Kidney capillary endothelial cell (primary cell): ENCODE measurements around the gene INHA.
A peak's percentile ranks its signal among the peaks of the same experiment; 100 is the strongest.

ENCODE experiments used
- DNase-seq: peaks from one replicate; pipeline ENCODE4 v3.0.0-alpha.2; 2018; ENCODE audit warnings: low spot score

Gene INHA

DNA sequence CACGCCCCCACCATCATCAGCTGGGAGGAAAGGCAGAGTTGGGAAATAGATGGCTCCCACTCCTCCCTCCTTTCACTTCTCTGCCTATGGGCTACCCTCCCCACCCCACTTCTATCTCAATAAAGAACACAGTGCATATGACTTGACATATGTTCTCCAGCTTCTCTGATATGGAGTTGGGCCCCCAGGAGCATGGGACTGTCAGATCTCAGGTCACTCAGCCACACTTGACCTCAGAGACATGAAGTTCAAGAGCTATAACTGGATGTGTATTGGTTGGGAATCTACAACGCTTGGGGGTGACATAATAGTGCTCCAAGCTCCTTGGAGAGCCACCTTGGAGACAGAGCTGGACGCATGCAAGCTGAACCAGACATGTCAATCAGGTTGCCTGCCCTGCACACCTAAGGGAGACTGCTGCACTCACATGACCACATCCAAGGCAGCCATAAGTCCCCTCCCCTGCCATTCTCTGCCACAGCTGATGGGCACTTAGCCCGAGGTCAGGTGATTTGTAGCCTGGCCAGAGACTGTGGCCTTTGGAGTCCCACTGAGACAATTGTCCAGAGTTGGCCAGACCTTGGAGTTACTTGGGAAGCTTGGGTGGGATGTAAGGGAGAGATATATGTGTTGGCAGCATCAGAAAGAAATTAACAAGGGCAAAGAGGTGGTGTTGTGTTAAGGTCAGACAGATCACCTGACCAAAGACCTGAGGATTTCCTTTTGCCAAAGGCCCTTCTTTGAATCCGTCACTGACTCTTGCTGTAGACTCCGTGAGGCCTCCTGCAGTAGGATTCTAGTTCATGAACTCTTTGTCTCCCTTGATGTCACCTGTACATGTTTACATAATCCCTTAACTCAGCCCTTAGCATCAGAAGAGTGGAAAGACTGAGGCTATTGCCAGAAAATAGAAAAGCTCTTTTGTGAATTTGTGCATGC, 3.7 kb downstream of the INHA start:
- DNase-seq, result no peak

DNA sequence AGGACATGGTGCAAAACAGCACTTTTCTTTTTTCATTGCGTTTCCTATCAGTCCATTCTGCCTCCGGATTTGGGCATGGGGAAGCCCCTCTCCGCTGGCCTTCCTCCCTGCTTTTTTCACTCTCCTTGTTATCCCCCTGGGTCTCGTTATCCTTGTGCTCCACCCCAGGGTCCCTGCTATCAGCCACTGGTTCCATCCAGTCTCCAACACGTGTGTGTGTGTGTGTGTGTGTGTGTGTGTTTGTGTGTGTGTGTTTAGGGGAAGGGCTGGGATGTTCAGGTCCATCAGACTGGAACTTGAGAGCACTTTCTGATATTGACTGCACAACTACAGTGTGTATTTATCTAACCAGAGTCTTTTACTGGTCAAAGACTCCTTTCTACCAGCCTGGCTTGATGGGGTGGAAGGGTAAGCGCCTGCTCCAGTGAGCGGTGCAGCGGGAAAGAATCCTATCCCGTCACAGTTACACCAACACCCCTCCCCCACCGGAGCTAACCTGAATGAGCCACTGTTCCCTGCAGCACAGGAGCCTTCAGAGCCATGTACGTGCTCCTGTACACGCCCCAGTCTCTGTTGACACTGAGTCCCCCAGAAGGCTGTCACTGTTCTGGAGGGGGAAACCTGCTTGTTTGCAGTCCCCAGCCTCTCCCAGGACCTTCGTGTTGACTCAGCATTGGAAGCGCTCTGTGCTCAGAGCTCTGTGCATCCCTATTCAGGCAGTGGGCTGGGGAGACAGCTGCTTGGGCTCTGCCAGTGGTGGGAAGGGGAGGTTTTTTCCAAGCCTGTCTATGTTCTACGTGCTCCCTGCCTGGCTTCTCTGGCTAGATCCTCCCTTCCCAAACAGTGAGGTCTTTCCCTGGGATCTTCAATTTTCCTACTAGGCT, 4.6 kb downstream of the INHA start:
- DNase-seq, result no peak

DNA sequence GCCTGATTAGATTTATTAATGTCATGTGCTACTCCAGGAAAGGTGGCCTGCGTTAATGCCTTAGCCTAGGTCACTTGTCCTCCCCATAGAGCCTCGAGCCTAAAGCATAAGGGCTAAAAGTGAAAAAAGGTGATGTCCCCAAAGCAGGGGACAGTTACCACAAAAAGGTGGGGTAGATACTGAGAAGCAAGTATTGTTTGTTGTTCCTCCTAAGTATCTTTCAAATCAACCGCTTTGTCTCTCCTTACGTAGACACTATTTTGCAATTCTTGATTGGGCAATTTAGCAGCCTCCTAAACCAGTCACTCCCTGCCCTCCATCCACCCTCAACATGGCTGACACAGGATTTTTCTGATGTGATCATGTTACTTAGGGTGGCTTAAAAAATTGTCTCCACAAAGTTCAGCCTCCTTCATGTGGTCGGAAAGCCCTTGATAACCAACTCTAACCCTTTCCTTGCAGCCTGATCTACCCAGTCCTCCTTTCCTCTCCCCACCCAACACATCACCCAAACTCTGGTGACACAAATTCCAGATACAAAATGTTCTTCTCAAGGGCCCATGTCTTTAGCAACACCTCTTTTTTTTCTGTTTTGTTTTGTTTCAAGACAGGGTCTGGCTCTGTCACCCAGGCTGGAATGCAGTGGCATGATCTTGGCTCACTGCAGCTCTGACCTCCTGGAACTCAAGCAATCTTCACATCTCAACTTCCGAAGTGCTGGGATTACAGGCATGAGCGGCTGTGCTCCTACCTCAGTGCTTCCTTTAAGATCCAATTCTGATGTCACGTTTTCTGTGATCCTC, 6.9 kb downstream of the INHA start:
- DNase-seq, result no peak

DNA sequence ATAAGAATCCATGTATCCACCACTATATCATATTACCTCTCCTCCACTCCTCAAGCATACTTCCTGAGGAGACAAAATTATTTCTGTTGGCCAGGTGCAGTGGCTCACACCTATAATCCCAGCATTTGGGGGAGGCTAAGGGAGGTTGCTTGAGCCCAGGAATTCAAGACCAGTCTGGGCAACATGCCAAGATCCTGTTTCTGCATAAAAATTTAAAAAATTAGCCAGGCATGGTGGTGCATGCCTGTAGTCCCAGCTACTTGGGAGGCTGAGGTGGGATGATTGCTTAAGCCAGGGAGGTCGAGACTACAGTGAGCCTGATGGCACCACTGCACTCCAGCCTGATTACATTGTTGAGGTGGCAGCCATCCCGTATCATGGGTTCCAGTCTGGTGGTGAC, 9.2 kb downstream of the INHA start:
- no peak for DNase-seq

DNA sequence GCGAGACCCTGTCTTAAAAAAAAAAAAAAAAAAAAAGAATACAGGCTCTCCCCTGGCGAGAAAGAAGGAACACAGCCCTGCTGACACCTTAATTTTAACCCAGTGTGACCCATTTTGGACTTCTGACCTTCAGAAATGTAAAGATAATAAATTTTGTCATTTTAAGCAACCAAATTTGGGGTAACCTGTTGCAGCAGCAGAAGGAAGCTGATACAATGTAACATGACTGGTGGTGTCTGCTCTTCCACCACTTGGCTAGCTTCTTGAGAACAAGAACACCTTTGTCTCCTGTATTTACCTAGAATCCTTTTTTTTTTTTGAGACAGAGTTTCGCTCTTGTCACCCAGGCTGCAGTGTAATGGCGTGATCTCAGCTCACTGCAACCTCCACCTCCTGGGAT, 19.0 kb downstream of the INHA start:
- no peak for DNase-seq

DNA sequence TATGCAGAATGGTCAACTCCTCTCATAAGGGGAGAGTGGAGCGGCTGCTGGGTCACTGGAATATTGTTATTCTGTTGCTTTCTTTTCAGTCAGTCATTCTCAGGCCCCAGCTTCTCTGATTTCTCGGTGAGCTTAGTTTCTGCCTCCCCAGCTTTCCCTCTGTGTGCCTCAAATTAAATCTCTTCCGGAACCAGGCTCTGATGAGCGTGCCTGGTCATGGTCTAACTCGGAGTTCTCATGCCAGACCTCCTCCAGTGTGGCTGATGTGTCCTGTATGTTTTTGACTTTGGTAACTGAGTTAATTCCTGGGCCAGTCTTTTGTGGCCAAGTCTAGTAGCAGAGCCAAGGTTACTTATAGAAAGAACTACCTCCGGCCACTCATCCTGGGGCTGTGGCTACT, 20.6 kb downstream of the INHA start:
- DNase-seq, result no peak

DNA sequence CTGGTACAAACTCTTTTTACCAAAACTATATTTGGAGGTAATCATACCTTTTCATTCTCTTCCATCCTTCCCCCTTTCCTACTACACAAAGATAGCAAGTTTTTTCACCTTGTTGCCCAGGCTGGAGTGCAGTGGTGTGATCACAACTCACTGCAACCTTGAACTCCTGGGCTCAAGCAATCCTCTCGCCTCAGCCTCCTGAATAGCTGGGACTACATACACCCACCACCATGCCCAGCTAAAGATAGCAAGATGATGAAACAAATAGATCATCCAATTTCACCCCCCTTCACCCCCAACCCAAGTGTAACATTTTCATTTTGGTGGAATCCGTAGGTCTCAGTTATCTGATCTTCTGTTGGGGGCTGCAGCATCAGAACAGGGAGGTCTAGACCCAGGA, 21.0 kb downstream of the INHA start:
- DNase-seq, result no peak

DNA sequence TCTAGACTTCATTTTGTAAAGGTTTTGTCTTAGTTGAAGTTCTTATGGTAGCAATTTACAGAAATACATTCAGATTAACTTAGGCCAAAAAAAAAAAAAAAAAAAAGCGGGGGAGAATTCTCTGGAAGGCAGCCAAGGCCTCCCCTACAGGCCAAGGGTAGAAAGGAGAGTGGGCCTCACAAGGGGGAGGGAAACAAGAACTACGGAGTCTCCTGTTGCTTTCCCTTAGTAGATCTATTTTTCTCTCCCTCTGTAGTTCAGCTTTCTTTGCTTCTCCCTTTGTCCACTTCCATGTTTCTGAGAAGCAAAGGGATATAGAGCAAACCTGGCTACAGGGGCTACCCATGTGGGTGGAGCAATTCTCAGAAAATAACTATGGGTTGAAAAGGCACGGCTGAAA, 23.1 kb downstream of the INHA start:
- DNase-seq, result no peak

DNA sequence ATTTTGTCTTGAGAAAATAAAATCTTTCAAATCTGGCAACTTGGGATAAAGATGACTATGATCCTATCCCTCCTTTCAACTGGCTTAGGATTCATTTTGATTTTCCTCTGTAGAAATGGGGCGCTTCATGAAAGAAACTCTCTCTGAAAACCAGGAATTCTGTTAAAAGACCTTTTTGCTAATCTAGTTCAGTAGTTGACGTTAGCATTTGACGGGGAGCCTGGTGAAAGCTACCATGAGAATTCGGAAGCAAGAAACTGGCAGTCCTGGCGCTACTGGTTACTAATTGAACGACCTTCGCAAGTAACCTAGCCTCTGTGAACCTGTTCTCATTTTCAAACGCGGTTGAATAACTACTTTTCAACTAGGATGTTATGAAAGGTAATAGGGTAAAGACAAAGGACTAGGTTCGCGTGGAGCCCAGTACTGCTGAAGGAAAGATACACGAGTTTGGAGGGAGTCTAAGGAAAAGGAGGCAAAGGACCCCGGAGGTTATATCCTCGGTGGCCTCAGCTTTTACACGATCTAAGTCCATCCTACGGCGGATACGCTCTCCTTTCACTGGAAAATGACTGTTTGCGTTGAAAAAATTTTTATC, 24.9 kb downstream of the INHA start:
- no peak for DNase-seq

DNA sequence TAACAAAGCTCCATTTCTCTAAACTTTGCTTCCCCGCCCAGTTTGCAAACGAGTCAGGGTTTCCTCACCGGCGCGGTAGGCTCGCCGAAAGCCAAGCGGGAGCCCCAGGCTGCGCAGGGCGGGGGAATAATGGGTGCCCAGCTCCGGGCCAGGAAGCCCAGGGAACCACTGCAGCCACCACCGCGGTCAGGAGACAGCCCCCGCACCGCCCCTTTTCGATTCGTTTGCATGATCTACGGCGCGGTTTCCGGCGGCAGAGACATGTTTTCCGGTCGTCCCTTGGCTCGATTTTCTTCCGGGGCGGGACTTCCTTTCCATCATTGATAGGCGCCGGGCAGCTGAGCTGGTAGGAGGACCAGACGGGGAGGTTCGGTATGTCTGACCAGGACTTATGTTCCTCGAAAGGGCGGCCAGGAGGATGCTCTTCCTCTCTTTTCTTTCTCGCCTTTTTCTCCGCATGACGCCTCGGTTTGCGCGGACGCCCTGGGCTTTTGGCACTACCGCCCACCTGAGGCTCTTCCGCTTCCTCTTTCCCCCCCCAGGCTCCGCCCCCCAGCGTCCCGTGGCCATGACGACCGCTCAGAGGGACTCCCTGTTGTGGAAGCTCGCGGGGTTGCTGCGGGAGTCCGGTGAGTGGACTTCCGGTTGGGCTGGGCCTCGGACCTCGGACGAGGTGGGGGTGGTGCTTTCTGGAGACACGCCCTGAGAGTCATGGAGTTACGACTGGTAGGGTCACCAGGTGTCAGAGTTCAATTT, 25.6 kb downstream of the INHA start, which contains the start of gene STK11IP:
TSS of gene STK11IP (plus strand) at position 306 of the 756 bp plus-strand sequence. CDS start at position 569, 263 bp downstream.
- DNase-seq, result peak; percentile 92

DNA sequence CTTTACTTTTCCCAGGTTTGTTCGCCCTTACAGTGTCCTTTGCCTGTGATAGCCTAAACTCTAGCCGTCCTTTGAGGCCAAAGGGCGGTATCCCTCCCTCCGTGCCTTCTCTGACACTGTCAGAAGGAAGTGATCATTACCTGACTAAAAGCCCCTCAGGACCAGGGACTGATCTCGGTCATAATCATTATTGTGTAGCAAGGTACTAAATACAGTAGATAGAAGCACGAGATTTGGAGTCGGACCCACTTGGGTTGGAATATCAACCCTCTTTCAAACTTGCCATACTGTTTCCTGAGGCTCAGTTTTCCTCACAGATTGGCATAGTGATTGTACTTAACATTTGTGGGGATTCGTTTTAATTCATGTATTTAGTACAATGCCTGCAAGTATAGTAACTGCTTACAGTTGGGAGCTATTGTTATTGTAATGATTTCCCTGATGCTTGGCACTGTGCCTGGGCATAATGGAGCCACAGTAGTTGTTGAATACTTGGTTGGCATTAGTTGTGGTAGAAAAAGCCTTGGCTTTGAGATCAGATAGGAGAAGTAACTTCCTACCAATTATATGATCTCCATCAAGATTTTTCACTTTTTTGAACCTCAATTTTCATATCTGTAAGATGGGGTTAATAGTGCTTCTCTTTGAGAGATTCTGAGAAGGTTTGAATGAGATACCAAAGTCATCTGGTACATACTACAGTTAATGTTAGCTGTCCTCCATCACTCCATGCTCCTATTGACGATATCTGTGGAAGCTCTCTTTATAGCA, 26.4 kb downstream of the INHA start:
- DNase-seq, result peak; percentile 15

DNA sequence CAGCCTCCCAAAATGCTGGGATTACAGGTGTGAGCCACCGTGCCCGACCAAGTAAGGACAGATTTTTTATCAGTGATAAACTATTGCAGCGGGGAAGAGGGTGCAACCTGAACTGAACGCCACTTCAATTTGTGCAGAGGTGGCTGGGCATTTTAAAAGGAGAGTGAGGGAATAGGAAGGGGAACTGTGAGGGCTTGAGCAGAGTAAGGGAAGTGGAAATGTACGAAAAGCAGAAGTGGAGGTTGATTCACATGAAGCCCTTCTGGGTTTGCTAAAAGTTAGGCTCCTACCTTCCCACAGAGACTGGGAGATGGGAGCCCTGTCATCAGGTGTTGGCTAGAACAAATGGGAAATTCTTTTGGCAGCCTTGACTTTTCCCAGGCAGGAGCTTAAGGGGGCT, 31.7 kb downstream of the INHA start:
- DNase-seq, result no peak

DNA sequence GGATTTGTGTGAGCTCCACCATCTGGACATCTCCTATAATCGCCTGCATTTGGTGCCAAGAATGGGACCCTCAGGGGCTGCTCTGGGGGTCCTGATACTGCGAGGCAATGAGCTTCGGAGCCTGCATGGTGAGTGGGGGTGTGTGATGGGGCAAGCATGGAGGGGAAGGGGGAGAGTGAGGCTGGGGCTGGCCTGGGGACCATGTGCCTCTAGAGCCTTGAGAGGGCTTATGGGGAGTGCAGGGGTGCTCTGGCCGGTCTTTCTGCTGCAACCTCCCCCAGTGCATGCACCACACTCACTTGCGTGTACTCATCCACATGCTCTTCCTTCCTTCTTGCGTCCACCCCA, 33.5 kb downstream of the INHA start:
- no peak for DNase-seq

DNA sequence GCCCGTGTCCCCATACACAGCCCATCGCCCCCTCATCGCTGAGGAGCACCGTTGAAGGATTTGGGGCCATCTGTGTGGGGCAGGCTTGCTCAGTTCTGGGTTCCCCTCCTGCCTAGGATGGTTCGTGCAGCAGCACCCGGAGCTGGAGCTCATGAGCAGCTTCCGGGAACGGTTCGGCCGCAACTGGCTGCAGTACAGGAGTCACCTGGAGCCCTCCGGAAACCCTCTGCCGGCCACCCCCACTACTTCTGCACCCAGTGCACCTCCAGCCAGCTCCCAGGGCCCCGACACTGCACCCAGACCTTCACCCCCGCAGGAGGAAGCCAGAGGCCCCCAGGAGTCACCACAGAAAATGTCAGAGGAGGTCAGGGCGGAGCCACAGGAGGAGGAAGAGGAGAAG, 35.8 kb downstream of the INHA start:
- DNase-seq, result no peak

DNA sequence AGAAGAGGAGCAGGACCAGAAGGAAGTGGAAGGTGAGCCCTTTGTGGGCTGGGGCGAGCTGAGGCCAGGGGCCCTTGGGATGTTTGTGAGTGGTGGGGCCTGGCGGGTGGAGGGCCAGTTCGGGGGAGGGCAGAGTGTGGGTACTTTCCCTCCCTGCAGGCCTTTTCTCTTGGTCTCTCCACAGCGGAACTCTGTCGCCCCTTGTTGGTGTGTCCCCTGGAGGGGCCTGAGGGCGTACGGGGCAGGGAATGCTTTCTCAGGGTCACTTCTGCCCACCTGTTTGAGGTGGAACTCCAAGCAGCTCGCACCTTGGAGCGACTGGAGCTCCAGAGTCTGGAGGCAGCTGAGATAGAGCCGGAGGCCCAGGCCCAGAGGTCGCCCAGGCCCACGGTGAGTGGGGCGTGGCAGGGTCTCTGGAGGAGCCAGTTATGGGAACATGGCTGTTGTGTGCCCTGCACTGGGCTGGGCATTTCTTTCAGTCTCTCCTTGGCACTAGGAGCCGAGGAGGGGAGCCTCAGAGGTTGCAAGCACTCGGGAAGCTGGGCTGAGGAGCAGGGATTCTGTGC, 36.4 kb downstream of the INHA start:
- no peak for DNase-seq

DNA sequence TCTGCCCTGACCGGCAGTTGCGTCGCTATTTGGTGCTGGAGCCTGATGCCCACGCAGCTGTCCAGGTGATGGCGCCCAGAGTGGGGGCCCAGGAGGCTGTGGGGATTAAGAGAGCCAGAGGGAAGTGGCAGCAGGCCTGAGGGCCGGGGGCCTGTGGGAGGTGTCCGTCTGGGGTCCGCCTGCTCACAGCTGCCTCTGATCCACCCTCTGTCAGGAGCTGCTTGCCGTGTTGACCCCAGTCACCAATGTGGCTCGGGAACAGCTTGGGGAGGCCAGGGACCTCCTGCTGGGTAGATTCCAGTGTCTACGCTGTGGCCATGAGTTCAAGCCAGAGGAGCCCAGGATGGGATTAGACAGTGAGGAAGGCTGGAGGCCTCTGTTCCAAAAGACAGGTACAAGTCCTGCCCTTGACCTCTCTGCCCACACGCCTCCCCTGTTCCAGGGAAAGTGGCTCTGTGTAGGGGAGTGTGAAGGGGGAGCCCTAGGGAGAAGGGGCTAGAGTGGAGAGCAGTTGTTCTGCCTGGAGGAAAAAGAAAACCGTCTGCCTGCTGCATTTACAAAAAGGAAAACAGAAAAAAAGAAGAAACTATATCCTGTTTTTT, 37.1 kb downstream of the INHA start:
- no peak for DNase-seq

DNA sequence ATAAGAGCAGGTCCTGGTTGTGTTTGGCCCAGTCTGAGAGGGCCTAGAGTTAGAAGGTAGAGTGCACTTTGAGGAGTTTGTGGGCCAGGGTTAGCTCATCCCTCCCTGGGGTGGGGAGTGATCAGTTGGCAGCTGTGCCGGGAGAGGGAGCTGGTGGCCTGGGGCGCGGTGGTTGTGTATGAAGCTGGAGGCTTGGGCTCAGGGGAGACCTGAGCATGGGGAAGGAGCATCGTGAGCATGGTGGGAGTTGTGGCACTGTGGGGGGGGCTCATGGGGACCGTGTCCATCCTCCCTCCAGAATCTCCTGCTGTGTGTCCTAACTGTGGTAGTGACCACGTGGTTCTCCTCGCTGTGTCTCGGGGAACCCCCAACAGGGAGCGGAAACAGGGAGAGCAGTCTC, 39.2 kb downstream of the INHA start:
- DNase-seq, result no peak

DNA sequence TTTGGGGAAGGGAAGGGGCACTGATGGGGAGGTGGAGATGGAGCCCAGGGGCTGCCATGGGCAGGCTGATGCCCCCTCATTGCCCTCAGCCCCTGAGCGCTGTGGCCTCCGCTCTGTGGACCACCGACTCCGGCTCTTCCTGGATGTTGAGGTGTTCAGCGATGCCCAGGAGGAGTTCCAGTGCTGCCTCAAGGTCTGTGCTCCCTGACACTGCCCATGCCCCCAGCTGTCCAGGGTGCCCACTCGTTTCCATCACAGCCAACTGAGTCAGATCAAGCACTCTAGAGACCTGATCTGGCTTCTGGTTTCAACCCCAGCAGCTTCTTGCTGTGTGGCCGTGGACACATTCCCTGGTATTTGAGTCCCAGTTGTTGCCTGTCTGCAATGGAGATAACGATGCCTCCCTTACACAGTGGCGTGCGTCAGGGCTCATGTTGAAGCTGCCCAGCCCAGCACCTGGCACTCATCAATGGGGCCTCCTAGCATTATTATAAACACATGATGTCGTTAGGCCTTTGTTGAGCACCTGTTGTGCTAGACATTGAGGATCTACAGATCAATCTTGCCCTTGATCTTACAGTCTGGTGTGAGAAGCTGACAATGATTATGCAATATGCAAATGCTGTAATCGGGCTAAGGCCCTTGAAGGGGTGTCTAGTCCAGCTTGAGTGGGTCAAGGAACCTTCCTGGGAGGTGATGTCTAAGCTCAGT, 39.9 kb downstream of the INHA start:
- DNase-seq, result no peak
